Fibroblast of the aortic adventitia (primary cell): Measurements from ENCODE around the gene SEMA4G. TPM values are rescaled to one million over a fixed set of nuclear protein-coding genes. Genes with fewer than 3 reads are reported as not detected.
A peak's percentile ranks its signal among the peaks of the same experiment; 100 is the strongest.

Experiments
- DNase-seq: peaks from one replicate; pipeline ENCODE4 v3.0.0-alpha.2; 2010; ENCODE audit warnings: low read depth
- H3K4me3 ChIP-seq: 2 replicates; pipeline ENCODE4 v1.5.1; 2011; ENCODE audit warnings: low read depth, mild to moderate bottlenecking, control low read depth, low read length, moderate library complexity
- total RNA-seq: library from RNA; depleted of rRNA; stranded (reverse); fragments of >200 nt; gene quantifications from 2 replicates; pipeline ENCODE4 v1.2.3, GENCODE V29; 2012; ENCODE audit warnings: low replicate concordance
- TF ChIP-seq, protein P1 (sequence below): IDR thresholded peaks from 2 replicates; pipeline ENCODE4 v1.5.1; 2011; ENCODE audit warnings: mild to moderate bottlenecking, low read length, control low read depth, inconsistent platforms; ENCODE audit not compliant: insufficient read depth

SEMA4G gene, protein sequence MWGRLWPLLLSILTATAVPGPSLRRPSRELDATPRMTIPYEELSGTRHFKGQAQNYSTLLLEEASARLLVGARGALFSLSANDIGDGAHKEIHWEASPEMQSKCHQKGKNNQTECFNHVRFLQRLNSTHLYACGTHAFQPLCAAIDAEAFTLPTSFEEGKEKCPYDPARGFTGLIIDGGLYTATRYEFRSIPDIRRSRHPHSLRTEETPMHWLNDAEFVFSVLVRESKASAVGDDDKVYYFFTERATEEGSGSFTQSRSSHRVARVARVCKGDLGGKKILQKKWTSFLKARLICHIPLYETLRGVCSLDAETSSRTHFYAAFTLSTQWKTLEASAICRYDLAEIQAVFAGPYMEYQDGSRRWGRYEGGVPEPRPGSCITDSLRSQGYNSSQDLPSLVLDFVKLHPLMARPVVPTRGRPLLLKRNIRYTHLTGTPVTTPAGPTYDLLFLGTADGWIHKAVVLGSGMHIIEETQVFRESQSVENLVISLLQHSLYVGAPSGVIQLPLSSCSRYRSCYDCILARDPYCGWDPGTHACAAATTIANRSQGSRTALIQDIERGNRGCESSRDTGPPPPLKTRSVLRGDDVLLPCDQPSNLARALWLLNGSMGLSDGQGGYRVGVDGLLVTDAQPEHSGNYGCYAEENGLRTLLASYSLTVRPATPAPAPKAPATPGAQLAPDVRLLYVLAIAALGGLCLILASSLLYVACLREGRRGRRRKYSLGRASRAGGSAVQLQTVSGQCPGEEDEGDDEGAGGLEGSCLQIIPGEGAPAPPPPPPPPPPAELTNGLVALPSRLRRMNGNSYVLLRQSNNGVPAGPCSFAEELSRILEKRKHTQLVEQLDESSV
- 0.25 and 0.81 TPM in 2 replicates for total RNA-seq

DNA sequence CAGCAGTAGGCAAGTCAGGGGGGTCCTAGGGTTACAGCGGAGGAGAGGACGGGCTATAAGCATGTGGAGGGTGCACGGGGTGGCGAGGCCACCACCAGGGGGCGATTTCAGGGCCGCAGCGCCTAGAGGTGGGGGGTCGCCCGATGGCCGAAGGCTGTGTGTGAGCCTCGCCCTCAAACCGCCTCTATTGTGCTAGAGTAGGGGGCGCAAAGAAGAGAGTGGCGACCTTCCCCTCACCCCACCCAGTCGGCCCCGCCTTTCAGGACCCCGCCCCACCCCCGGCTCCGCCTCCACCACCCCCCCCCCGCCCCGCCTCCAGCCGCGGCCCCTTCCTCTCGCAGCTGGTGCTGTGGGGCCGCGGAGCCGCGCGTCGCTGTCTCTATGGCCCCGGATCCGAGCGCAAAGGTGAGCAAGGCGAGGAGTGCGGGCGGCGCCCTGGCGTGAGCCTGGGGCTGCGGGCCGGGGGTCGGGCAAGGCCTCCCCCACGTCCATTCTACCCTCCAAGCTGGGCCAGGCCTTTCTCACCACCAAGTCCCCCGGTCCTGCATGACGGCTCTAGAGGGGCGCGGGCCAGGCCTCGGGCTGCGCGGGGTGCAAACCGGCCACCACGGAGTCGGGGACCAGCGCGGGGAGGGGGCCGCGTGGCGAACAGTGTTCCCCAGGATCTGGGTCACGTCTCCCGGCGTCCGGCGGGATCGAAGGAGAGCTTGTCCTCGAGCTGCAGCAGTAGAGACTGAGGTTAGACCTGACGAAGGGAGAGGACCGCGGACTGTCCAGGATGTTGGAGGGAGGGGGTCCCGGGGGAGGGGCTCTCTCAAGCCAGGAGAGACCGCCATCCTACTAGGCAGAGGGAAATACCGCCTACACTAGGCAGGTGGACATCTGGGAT lies at the start of gene SEMA4G:
TSS of gene SEMA4G (plus strand) at position 318 of the 889 bp plus-strand sequence. CDS start 3,409 bp downstream, outside the sequence.
- TF ChIP-seq, protein P1, sequence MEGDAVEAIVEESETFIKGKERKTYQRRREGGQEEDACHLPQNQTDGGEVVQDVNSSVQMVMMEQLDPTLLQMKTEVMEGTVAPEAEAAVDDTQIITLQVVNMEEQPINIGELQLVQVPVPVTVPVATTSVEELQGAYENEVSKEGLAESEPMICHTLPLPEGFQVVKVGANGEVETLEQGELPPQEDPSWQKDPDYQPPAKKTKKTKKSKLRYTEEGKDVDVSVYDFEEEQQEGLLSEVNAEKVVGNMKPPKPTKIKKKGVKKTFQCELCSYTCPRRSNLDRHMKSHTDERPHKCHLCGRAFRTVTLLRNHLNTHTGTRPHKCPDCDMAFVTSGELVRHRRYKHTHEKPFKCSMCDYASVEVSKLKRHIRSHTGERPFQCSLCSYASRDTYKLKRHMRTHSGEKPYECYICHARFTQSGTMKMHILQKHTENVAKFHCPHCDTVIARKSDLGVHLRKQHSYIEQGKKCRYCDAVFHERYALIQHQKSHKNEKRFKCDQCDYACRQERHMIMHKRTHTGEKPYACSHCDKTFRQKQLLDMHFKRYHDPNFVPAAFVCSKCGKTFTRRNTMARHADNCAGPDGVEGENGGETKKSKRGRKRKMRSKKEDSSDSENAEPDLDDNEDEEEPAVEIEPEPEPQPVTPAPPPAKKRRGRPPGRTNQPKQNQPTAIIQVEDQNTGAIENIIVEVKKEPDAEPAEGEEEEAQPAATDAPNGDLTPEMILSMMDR: peak; percentile 85
- DNase-seq: peak; percentile 31
- H3K4me3 ChIP-seq: peak within 1 kb of the TSS; percentile 68

DNA sequence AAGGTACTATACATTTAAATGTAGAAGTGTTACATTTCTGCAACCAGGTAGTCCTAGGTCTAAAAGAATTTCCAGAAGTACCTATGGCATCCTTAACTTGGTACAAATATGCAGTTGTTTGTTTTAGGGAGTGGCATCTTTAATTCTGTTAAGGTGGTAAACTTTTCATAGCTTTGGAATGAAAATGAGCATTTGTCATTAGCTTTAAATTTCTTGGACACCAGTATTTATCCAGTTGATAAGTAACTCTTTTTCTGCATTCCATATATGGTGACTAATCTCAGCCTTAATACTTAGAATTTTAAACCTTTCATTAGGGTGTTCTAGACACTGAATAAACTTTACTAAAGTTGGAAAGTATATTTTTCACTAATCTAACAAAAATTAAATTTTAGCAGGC lies 45.7 kb upstream of the SEMA4G start:
- no peak for DNase-seq

GRCh38 chr10:100927266-100927665 lies 42.0 kb upstream of the SEMA4G start:
- no peak for DNase-seq
- TF ChIP-seq, protein P1: no peak
- no peak overlapping the region for H3K4me3 ChIP-seq

More for the DNA sequence above, 45.7 kb upstream of the SEMA4G start:
- H3K4me3 ChIP-seq: no peak overlapping the region
- TF ChIP-seq, protein P1: no peak

GRCh38 chr10:100928039-100928438 lies 41.3 kb upstream of the SEMA4G start:
- DNase-seq: no peak
- TF ChIP-seq, protein P1: no peak

DNA sequence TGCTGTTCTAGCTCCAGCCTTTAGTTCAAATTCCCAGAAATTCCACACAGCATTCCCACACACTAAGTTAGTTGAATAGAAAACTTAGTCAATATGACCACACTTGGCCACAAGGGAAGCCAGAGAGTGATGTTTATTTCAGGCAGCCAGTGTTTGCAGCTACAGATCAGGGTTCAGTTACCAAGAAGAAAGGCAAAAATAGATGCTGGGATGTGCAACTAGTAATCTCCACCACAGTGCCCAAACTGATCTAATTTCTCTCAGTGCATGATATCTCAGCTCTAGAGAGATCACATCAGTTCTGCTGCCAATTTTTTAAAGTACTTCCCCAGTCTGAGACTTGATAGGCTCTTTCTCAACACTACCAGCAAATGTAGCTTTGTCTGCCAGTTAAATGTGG lies 38.9 kb upstream of the SEMA4G start:
- TF ChIP-seq, protein P1: no peak
- no peak for DNase-seq
- H3K4me3 ChIP-seq: no peak overlapping the region

More at GRCh38 chr10:100928039-100928438, 41.3 kb upstream of the SEMA4G start:
- no peak overlapping the region for H3K4me3 ChIP-seq

- no peak for DNase-seq
- H3K4me3 ChIP-seq: no peak overlapping the region
- TF ChIP-seq, protein P1: peak; percentile 48
These were observed 35.1 kb upstream of the SEMA4G start for GRCh38 chr10:100934084-100934659.
